Endothelial cell of umbilical vein (primary cell): ENCODE data around the gene RABL3.

Experiments used
- CTCF ChIP-seq, 2 donors: IDR thresholded peaks; 1 replicate in 1 of 2; 2 replicates in 1 of 2; pipeline ENCODE4 v1.5.1; 2011; ENCODE audit warnings: low read length in 2 of 2, mild to moderate bottlenecking in 2 of 2, moderate library complexity in 2 of 2, control low read depth in 1 of 2, inconsistent platforms in 1 of 2, low read depth in 1 of 2; ENCODE audit not compliant: insufficient read depth in 1 of 2; ENCODE audit errors: extremely low read depth in 1 of 2
- EZH2 ChIP-seq: IDR thresholded peaks from 2 replicates; pipeline ENCODE4 v1.6.1; 2012; ENCODE audit warnings: borderline replicate concordance, low read depth, mild to moderate bottlenecking, moderate library complexity, low read length, inconsistent platforms; ENCODE audit not compliant: severe bottlenecking
- FOS ChIP-seq: IDR thresholded peaks from 2 replicates; pipeline ENCODE4 v1.6.1; 2011; ENCODE audit warnings: mild to moderate bottlenecking, low read length, moderate library complexity, borderline replicate concordance; ENCODE audit not compliant: insufficient read depth
- JUN ChIP-seq: IDR thresholded peaks from 2 replicates; pipeline ENCODE4 v1.6.1; 2011; ENCODE audit warnings: borderline replicate concordance, low read depth; ENCODE audit not compliant: insufficient read length, insufficient read depth
- MAX ChIP-seq: IDR thresholded peaks from 2 replicates; pipeline ENCODE4 v1.6.1; 2011; ENCODE audit not compliant: insufficient read depth, insufficient read length
- MYC ChIP-seq: IDR thresholded peaks from one replicate; pipeline ENCODE4 v1.6.1; 2011; ENCODE audit warnings: mild to moderate bottlenecking, low read depth, low read length
- POLR2A ChIP-seq: IDR thresholded peaks from 2 replicates; pipeline ENCODE4 v1.6.1; 2012; ENCODE audit warnings: low read depth, mild to moderate bottlenecking, control low read depth, low read length
- POLR2AphosphoS5 ChIP-seq: IDR thresholded peaks from 2 replicates; pipeline ENCODE4 v1.6.1; 2012; ENCODE audit warnings: low read depth, mild to moderate bottlenecking, control low read depth, low read length, moderate library complexity; ENCODE audit not compliant: insufficient read depth

- TF ChIP-seq CTCF (IDR thresholded peaks at IDR 0.05; ENCODE audit: extremely low read depth in 1 of 2, insufficient read depth in 1 of 2, low read depth in 1 of 2, low read length in 2 of 2) = no peak
- TF ChIP-seq POLR2A = no peak
- TF ChIP-seq EZH2 = no peak
- TF ChIP-seq POLR2AphosphoS5 = no peak
- no peak for TF ChIP-seq JUN
- no peak for TF ChIP-seq MAX
- TF ChIP-seq MYC = no peak
- TF ChIP-seq FOS = no peak
Measured at GRCh38 chr3:120745466-120745865, 3.1 kb upstream of the RABL3 start.
